SK-N-SH treated with all-trans-retinoic acid at 6 μM for 48 hours (cell line): ENCODE data around the gene GOLGA1.
"Not testable (repeated sequence)": the region's sequence is repeated elsewhere in the genome, so short reads cannot be mapped to it uniquely, and the experiment has no call there.

Experiments
- ATAC-seq: fragments of 200-7000 bp; cut with Tn5 transposase; 3 replicates; pipeline ENCODE4 v1.9.1; 2020; ENCODE audit warnings: mild to moderate bottlenecking, moderate library complexity
- BACH2 ChIP-seq: fragments of 250-450 bp; sonication (Bioruptor Pico); IDR thresholded peaks from 2 replicates; pipeline ENCODE4 v1.9.0; 2021; ENCODE audit warnings: mild to moderate bottlenecking, borderline replicate concordance
- CSDC2 ChIP-seq: fragments of 250-450 bp; sonication (Bioruptor Pico); IDR thresholded peaks from 2 replicates; pipeline ENCODE4 v1.5.0; 2020; ENCODE audit warnings: mild to moderate bottlenecking, moderate library complexity
- CSRNP3 ChIP-seq: fragments of 250-450 bp; sonication (Bioruptor Pico); IDR thresholded peaks from 2 replicates; pipeline ENCODE4 v1.5.1; 2021; ENCODE audit warnings: mild to moderate bottlenecking, moderate library complexity
- ESRRG ChIP-seq: fragments of 250-450 bp; sonication (Bioruptor Pico); IDR thresholded peaks from 2 replicates; pipeline ENCODE4 v1.6.1; 2021; ENCODE audit warnings: mild to moderate bottlenecking
- GLIS3 ChIP-seq: fragments of 250-450 bp; sonication (Bioruptor Pico); IDR thresholded peaks from 2 replicates; pipeline ENCODE4 v1.5.0; 2020; ENCODE audit warnings: mild to moderate bottlenecking, moderate library complexity
- ISL1 ChIP-seq: fragments of 250-450 bp; sonication (Bioruptor Pico); IDR thresholded peaks from 2 replicates; pipeline ENCODE4 v2.1.2; 2022; ENCODE audit warnings: mild to moderate bottlenecking, moderate library complexity
- OSR1 ChIP-seq: fragments of 250-450 bp; sonication (Bioruptor Pico); IDR thresholded peaks from 2 replicates; pipeline ENCODE4 v1.8.0; 2022; ENCODE audit warnings: moderate library complexity, mild to moderate bottlenecking, inconsistent platforms
- PATZ1 ChIP-seq: fragments of 250-450 bp; sonication (Bioruptor Pico); IDR thresholded peaks from 2 replicates; pipeline ENCODE4 v1.8.0; 2020; ENCODE audit warnings: mild to moderate bottlenecking, moderate library complexity, borderline replicate concordance
- POU6F1 ChIP-seq: fragments of 250-450 bp; sonication (Bioruptor Pico); IDR thresholded peaks from 2 replicates; pipeline ENCODE4 v1.8.0; 2021; ENCODE audit warnings: low read depth, mild to moderate bottlenecking, moderate library complexity, borderline replicate concordance
- PPARA ChIP-seq: fragments of 250-450 bp; sonication (Bioruptor Pico); IDR thresholded peaks from 2 replicates; pipeline ENCODE4 v1.5.0; 2020; ENCODE audit warnings: mild to moderate bottlenecking, borderline replicate concordance
- RARB ChIP-seq: fragments of 250-450 bp; sonication (Bioruptor Pico); IDR thresholded peaks from 2 replicates; pipeline ENCODE4 v1.8.0; 2021; ENCODE audit warnings: mild to moderate bottlenecking, moderate library complexity
- SNAI2 ChIP-seq: fragments of 250-450 bp; sonication (Bioruptor Pico); IDR thresholded peaks from 2 replicates; pipeline ENCODE4 v1.5.0; 2020; ENCODE audit warnings: mild to moderate bottlenecking, moderate library complexity
- TCF4 ChIP-seq: fragments of 250-450 bp; sonication (Bioruptor Pico); IDR thresholded peaks from 2 replicates; pipeline ENCODE4 v1.8.0; 2021; ENCODE audit warnings: mild to moderate bottlenecking, moderate library complexity, borderline replicate concordance
- TOX ChIP-seq: fragments of 250-450 bp; sonication (Bioruptor Pico); IDR thresholded peaks from 2 replicates; pipeline ENCODE4 v1.8.0; 2021; ENCODE audit warnings: mild to moderate bottlenecking, moderate library complexity, borderline replicate concordance
- TSHZ2 ChIP-seq: fragments of 250-450 bp; sonication (Bioruptor Pico); IDR thresholded peaks from 2 replicates; pipeline ENCODE4 v1.5.0; 2020; ENCODE audit warnings: mild to moderate bottlenecking, moderate library complexity
- ZFP3 ChIP-seq: fragments of 250-450 bp; sonication (Bioruptor Pico); IDR thresholded peaks from 2 replicates; pipeline ENCODE4 v1.5.0; 2020; ENCODE audit warnings: mild to moderate bottlenecking, moderate library complexity
- ZFP30 ChIP-seq: fragments of 450-650 bp; formaldehyde crosslinking; IDR thresholded peaks from 2 replicates; pipeline ENCODE4 v1.5.0; 2022; ENCODE audit warnings: mild to moderate bottlenecking, moderate library complexity
- ZNF565 ChIP-seq: fragments of 450-650 bp; formaldehyde crosslinking; conservative IDR thresholded peaks from 2 replicates; pipeline ENCODE4 v1.5.0; 2020; ENCODE audit warnings: low read depth, mild to moderate bottlenecking, moderate library complexity
- ZNF70 ChIP-seq: fragments of 450-650 bp; formaldehyde crosslinking; IDR thresholded peaks from 2 replicates; pipeline ENCODE4 v1.5.0; 2020; ENCODE audit warnings: mild to moderate bottlenecking, moderate library complexity
- ZNF8 ChIP-seq: fragments of 450-650 bp; formaldehyde crosslinking; IDR thresholded peaks from 2 replicates; pipeline ENCODE4 v1.5.0; 2020; ENCODE audit warnings: mild to moderate bottlenecking, moderate library complexity

Gene GOLGA1

GRCh38 chr9:124969401-124969800 is 28.5 kb upstream of the GOLGA1 start:
- TF ChIP-seq POU6F1 (CRISPR knock-in tag) (no peak), PATZ1 (CRISPR knock-in tag) (no peak), TCF4 (no peak), OSR1 (CRISPR knock-in tag) (no peak), BACH2 (CRISPR knock-in tag) (no peak)
- TF ChIP-seq, all 23 proteins: peak for 0
- no peak for ATAC-seq

- TF ChIP-seq TOX (CRISPR knock-in tag): no peak
- TF ChIP-seq ZFP3 (CRISPR knock-in tag): no peak
- no peak for TF ChIP-seq CSDC2 (CRISPR knock-in tag)
- ATAC-seq: no peak
Measured at GRCh38 chr9:124968238-124968637, 27.4 kb upstream of the GOLGA1 start.

- not testable (repeated sequence) for ATAC-seq
Measured at GRCh38 chr9:124965775-124966568, 25.1 kb upstream of the GOLGA1 start.

GRCh38 chr9:124964604-124965003 is 23.7 kb upstream of the GOLGA1 start:
- TF ChIP-seq ESRRG (CRISPR knock-in tag): no peak
- no peak for TF ChIP-seq ZFP30 (CRISPR knock-in tag)
- TF ChIP-seq TCF4: no peak
- TF ChIP-seq POU6F1 (CRISPR knock-in tag): no peak
- no peak for TF ChIP-seq PATZ1 (CRISPR knock-in tag)
- no peak for TF ChIP-seq CSDC2 (CRISPR knock-in tag)
- no peak for TF ChIP-seq ZNF70 (CRISPR knock-in tag)
- no peak for TF ChIP-seq ZNF8
- no peak for TF ChIP-seq RARB (CRISPR knock-in tag)
- no peak for TF ChIP-seq ISL1 (CRISPR knock-in tag)
- TF ChIP-seq TSHZ2: no peak
- no peak for TF ChIP-seq SNAI2
- no peak for TF ChIP-seq ZNF565 (CRISPR knock-in tag)
- no peak for TF ChIP-seq TOX (CRISPR knock-in tag)
- TF ChIP-seq PPARA: no peak
- no peak for TF ChIP-seq BACH2 (CRISPR knock-in tag)
- no peak for TF ChIP-seq CSRNP3
- no peak for TF ChIP-seq OSR1 (CRISPR knock-in tag)
- no peak for TF ChIP-seq GLIS3
- ATAC-seq: no peak
